Activated CD8-positive, alpha-beta memory T cell treated with anti-CD3 and anti-CD28 coated beads for 4 hours (primary cell): ENCODE measurements around the gene PAEP.

Experiments used
- DNase-seq, 2 donors: peaks; one replicate each; pipeline ENCODE4 v3.0.0-alpha.2; 2020; ENCODE audit warnings: low read depth in 2 of 2

Gene PAEP

GRCh38 chr9:135579356-135579755, 17.8 kb downstream of the PAEP start:
- no peak for DNase-seq

DNA sequence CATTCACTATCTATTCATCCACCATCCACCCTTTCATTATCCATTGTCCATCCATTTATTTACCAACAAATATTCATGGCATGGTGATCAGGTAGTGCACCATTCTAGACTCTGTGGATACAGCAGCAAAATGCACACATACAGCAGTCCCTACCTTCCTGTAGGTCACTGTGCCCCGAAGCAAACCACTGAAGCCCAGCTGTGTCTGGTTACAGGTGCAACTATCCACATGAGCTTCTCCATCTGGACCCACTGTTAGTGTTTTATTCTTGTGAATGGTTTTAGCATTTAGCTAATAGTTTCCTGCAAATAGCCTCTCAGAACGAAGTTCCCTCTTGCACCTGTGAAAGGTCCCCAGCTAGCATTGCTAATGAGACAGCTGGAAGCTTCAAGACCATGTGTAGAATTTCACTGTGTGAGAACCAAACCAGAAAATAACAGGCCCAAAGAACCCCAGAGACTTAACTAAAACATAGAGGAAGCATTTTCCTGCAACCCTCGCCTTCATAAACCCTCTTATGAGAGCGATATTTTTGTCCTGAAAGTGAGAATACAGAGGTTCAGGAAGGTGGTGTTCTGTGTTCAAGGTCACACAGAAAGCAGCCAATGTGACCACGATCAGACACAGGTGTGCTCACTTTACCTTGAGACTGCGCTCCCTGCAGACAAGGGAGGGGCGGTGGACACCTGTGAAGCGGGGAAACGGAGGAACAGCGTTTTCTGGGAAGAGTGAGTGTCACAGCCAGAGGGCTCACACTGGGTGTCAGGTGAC, 18.5 kb downstream of the PAEP start:
- DNase-seq, result no peak

GRCh38 chr9:135580664-135581380, 19.3 kb downstream of the PAEP start:
- DNase-seq, result no peak

- no peak for DNase-seq
These were observed 20.3 kb downstream of the PAEP start for GRCh38 chr9:135581636-135582426.

GRCh38 chr9:135582541-135582940, 21.0 kb downstream of the PAEP start:
- no peak for DNase-seq

GRCh38 chr9:135582966-135583687, 21.6 kb downstream of the PAEP start:
- no peak for DNase-seq

- DNase-seq, result no peak
These were observed 22.1 kb downstream of the PAEP start for GRCh38 chr9:135583688-135584011.

DNA sequence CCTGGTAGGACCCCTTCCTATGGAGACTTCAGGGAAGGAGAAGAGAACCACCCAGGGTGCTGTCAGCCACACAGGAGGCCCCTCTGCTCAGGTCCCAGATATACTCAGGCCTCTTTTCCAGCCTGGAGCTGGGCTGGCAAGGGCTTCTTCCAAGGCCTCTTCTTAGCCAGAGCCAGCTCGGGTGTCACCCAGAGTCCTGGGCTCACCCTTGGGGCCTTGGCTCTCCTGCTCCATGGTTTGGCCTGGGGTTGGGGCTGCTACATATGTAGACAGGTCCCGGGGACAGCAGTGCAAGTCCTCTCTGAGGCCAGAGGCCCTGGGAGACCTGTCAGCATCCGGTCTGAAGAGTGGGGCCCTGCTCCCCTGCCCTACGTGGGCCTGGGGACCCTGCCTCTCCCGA, 22.8 kb downstream of the PAEP start:
- no peak for DNase-seq

GRCh38 chr9:135584934-135585333, 23.4 kb downstream of the PAEP start:
- no peak for DNase-seq

DNA sequence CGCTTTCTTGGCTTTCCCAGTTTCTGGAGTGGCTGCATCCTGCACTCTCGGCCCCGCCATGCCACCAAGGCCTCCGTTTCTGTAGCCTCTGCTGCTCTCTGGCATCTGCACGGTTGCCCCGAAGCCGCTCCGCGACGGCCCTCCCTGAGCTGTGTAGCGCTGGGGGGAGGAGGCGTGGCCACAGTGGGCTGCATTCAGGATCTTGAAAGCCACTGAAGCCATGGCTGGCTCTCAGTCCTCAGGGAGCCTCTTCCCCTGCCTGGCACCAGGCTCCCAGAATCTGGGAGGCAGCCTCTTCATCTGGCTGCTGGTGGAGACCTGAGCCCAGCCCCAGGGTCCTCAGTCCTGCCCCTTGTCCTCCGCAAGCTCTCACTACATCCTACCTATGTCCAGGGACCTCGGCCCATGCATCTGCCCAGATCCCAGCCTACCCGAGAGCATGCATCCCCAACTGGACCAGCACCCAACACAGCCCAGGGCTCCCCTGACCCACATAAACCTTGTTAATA, 25.1 kb downstream of the PAEP start:
- DNase-seq, result no peak

DNA sequence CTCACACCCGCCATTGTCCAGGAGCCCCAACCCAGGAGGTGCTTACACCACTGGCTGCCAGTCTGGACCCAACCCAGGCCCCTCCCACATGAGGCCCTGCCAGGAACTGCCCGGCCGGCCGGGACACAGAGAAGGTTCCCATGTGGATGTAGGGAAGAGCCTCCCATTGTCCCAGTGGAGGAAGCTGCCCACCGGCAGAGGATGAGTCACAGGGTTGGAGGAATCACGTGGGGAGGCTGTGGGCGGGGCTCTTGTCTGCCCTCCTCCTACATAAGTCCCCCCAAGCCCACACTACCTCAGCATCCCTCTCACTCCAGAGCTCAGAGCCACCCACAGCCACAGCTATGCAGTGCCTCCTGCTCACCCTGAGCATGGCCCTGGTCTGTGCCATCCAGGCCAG, 26.1 kb downstream of the PAEP start:
- no peak for DNase-seq

DNA sequence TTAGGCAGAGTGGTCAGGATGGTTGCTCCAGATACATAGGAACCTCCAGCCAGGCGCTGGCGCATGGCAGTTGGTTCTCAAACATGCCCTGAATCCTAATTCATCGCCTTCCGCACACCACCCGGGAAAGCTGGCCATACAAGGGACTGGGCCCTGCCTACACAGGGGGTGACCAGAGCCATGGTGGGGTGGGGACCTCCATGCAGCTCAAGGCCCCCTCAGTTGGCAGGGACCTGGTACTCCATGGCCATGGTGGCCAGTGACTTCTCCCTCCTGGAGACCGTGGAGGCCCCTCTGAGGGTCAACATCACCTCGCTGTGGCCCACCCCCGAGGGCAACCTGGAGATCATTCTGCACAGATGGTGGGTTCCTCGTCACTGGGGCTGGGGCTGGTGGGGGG, 26.8 kb downstream of the PAEP start:
- DNase-seq, result no peak

- DNase-seq, result no peak
These were observed 27.5 kb downstream of the PAEP start for GRCh38 chr9:135588886-135589595.

DNA sequence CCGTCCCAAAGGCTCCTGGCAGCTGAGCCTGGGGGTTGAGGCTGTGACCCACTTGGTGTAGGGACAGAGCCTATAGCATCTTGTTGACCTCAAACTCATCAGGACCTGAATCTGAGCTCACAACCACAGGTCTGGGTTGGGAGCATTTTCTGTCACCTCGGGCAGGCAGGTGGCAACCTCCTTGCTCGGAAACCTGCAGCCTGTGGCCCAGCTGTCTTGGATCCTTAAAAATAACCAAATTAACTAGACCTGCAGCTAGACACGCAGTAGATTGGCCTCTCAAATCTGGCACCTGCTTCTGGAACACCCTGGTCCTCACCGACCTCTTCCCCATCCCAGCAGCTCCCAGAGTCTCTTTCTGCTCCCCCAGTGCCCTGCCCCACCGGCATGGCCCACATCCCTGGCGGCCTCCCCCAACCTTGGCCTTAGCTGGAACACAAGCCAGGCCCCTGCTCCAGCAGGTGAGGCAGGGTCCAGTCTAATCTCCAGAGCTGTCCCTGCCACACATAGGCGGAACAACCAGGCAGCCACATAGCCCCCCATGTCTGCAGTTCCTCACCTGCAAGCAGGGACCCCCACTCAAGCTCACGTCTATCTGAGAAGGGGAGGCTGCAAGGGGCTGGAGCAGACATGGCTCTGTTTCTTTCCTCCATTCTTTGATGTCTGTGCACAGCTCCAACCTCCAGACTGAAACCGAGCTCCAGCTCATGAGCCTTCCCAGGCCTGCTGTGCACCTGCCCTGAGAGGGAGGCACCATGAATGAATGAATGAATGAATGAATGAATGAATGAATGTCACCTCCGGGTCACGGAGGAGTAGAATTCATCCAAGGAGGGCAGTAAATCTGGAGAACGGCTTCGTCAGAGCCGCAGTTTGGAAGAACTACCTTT, 28.3 kb downstream of the PAEP start:
- no peak for DNase-seq

GRCh38 chr9:135590486-135591079, 29.0 kb downstream of the PAEP start:
- DNase-seq, result no peak

DNA sequence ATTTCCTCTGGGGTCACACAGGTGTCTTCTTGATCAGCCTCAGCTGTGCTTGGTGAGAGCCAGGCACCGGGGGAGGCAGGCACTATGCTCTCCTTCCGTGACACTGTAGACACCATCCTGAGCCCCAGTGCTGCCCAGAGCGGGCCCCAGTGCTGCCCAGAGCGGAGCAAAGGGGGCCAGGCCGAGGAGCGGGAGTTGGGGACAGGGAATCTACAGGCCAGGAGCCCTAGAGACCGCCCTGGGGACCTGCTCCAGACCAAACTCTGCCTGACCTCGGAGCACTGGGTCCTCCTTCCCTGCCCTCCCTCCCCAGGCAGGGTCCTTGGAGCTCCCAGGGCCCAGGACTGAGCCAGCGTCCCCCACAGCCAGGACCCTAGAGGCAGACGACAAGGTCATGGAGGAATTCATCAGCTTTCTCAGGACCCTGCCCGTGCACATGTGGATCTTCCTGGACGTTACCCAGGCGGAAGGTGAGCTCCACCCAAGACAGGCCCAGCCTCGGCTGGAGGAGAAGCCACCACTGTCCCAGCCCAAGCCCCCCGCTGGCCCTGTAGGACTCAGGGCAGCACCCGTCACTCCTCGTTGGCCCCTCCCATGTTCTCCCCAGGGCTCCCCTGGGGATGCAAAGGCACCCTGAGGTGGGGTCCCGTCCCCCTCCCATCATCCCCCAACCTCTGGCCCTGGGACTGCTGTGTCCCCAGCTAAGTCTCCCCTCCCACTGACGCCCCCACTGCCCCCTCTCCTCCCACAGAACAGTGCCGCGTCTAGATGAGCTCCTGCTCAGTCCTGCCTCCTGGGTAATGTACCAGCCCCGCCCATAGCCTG, 30.2 kb downstream of the PAEP start:
- DNase-seq, result no peak

GRCh38 chr9:135592331-135592590, 30.7 kb downstream of the PAEP start:
- no peak for DNase-seq

DNA sequence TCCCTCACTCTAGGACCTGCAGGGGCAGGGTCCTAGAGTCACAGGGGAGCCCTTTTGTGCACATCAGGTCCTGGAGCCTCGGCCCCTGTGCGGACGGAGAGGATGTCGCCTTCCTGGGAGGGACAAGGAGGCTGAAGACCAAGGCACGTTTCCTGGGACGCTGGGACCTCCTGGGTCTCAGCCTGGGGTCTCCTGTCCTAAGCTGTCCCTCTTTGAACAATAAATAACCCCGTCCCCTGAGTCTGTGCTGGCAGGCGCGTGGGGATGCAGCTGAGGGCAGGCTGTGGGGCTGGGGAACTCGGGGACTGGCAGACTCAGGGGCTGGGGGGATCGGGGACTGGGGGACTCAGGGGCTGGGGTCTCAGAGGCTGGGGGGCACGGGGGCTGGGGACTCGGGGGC, 31.1 kb downstream of the PAEP start:
- no peak for DNase-seq

DNA sequence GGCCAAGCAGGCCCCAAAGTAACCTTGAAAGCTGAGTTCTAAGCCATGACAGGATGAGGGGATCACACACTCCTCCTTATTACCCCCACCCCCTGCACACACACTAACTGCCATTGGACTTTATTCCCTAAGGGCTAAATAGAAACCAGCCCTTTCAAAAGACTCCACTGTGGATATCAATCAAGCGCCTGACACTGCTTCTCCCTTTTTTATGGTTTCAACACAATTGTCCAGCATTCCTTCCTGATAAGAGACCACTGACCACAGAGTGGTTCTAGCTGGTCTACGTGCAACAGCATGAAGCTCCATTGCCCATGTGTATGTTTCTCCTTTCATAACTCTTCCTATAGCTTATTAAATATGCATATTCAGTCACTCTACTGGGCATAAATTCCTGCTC, 34.7 kb downstream of the PAEP start:
- no peak for DNase-seq
